Adrenal gland (tissue), 12 donors: ENCODE measurements around the gene MOB1B. TPM values are rescaled to one million over a fixed set of nuclear protein-coding genes. Genes with fewer than 3 reads are reported as not detected.

Source experiments
- DNase-seq, 7 donors: peaks; one replicate each; pipeline ENCODE4 v3.0.0-alpha.2; 2019 to 2020
- H3K27ac ChIP-seq, 5 donors: fragments of 200-600 bp; sonication (generic) in 4 of 5; 1 replicate in 3 of 5; 2 replicates in 2 of 5; pipeline versions ENCODE4 v1.5.1 to v1.8.0; 2016 to 2020; ENCODE audit warnings: mild to moderate bottlenecking in 1 of 5
- H3K27me3 ChIP-seq: fragments of 200-600 bp; 2 replicates; pipeline ENCODE4 v1.8.0; 2021
- H3K36me3 ChIP-seq, 2 donors: fragments of 200-600 bp; replicated peaks in 1 of 2; 1 replicate in 1 of 2; 2 replicates in 1 of 2; pipeline versions ENCODE4 v1.5.1 to v1.8.0; 2018 to 2022
- H3K4me1 ChIP-seq, 2 donors: fragments of 200-600 bp; replicated peaks in 1 of 2; 1 replicate in 1 of 2; 2 replicates in 1 of 2; pipeline versions ENCODE4 v1.5.1 to v1.8.0; 2018 to 2021
- H3K4me3 ChIP-seq, 4 donors: fragments of 200-600 bp; sonication (generic) in 3 of 4; one replicate each; pipeline ENCODE4 v1.5.1; 2016 to 2018
- H3K9me3 ChIP-seq, 3 donors: fragments of 200-600 bp; sonication (generic) in 1 of 3; replicated peaks in 1 of 3; 1 replicate in 2 of 3; 2 replicates in 1 of 3; pipeline versions ENCODE4 v1.5.1 to v1.8.0; 2016 to 2021
- POLR2A ChIP-seq, 2 donors: fragments of 450-650 bp; IDR thresholded peaks; one replicate each; pipeline ENCODE4 v1.6.1; 2017; ENCODE audit warnings: antibody characterized with exemption in 2 of 2, mild to moderate bottlenecking in 2 of 2, moderate library complexity in 1 of 2
- WGBS, 4 donors: extraction: QIAGEN DNeasy Blood & Tissue Kit in 2 of 4; methylation state at CpG; one replicate each; pipeline versions ENCODE4 v1.1.5 to v1.1.7; 2013 to 2017; 5-methylcytosine and 5-hydroxymethylcytosine counted together
- intact Hi-C, 2 donors: fragments of 100-400 bp; cut with DNase I; formaldehyde crosslinking; loops; one replicate each; pipeline versions ENCODE4 v1.14.1 to v1.15.0; 2022 to 2023
- polyA plus RNA-seq, 3 donors: library from polyadenylated mRNA; stranded (reverse); fragments of 200-250 nt in 2 of 3; fragments of 350-450 nt in 1 of 3; fragmentation: Illumina TruSeq in 1 of 3; extraction: RNeasy Lipid Tissue Mini Kit (QIAGEN cat#74804) in 1 of 3; gene quantifications; one replicate each; pipeline ENCODE4 v1.2.3, GENCODE V29; 2013 to 2014
- total RNA-seq, 9 donors: library from RNA; depleted of rRNA in 4 of 9; stranded (reverse); fragments of >200 nt in 4 of 9; fragments of 120-200 nt in 1 of 9; fragmentation: NEBNext Ultra II Directional in 1 of 9; extraction: Animal tissue kit (Norgen Biotek cat#: 25700) in 1 of 9; gene quantifications; one replicate each; pipeline versions ENCODE4 v1.1.0 to v1.2.4, GENCODE V29; 2013 to 2023
- TF ChIP-seq, protein P1 (sequence below), 6 experiments: fragments of 450-650 bp in 4 of 6; fragments of 200-600 bp in 2 of 6; sonication (generic) in 1 of 6; IDR thresholded peaks; 1 replicate in 5 of 6; 2 replicates in 1 of 6; pipeline versions ENCODE4 v1.5.1 to v1.8.0; 2016 to 2021; ENCODE audit warnings: antibody characterized with exemption in 6 of 6, mild to moderate bottlenecking in 2 of 6, moderate library complexity in 1 of 6
- donor health status: healthy with polysubstance abuse.
- donor health status: Bipolar disorder and iron deficiency.
- donor health status: DM: yes; HTN: yes; CAD: no.
- donor health status: DM: no; HTN: no; CAD: no.
- donor health status: DM: no; HTN: no; CAD: no.
- donor health status: DM: yes; HTN: yes; CAD: no.

Gene MOB1B
- total and polyA plus RNA-seq, 12 donors: 3.5 to 25.4 (median 14.5) TPM

DNA sequence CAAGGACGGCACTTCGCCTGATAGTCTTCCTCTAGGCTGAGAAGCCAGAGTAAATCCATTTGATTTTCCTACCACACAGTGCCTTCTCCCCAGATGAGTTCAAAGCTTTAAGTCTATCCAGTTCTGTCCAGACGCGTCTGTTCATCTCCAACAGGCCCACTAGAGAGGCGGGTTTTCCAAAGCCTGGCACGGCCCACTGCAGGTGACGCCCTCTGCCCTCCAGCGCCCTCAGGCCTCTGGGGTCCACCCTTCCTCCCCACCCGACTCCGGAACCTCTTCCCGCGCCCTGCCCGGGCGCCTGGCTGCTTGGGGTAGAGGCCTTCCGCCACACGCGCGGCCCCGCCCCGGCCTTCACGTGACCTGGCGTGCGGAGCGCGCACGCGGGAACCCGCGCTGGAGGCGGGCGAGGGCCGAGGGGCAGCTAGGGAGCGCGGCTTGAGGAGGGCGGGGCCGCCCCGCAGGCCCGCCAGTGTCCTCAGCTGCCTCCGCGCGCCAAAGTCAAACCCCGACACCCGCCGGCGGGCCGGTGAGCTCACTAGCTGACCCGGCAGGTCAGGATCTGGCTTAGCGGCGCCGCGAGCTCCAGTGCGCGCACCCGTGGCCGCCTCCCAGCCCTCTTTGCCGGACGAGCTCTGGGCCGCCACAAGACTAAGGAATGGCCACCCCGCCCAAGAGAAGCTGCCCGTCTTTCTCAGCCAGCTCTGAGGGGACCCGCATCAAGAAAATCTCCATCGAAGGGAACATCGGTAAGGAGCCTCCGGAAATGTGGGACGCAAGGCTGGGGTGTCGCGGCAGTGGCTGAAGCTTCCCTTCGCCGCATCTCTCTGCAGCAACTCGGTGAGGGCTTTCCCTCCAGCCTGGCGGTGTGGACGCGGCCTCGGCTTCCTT lies 91.3 kb downstream of the MOB1B start, which contains the start of gene DCK:
TSS of gene DCK (plus strand) at position 469 of the 888 bp plus-strand sequence. CDS start at position 656, 187 bp downstream.
- H3K9me3 ChIP-seq: no peaks in the 10 kb centered on the region
- peaks cover 7 to 40% of the 10 kb centered on the region in 2 donors for H3K4me1 ChIP-seq
- H3K4me3 ChIP-seq: peak within 1 kb of the TSS; percentile 48 to 75 (median 69)
- DNase-seq: peak; percentile 89 to 93 (median 91)
- H3K27me3 ChIP-seq: no peaks in the 10 kb centered on the region
- no peaks in the 10 kb centered on the region for H3K36me3 ChIP-seq
- H3K27ac ChIP-seq: peak within 1 kb of the TSS in 4 of 5 donors; percentile 75 to 92 (median 80)
- WGBS, 4 donors: 0 to 3% (median 1%) methylated on average over 6 to 74 of the region's 74 CpGs
- intact Hi-C loops: loop anchor here (10.0 kb wide), 3 partner anchors 89 to 159 kb away; partner anchors contain the start of genes GRSF1 (in 1 of the 2) and MOB1B (in 1 of the 2)
- TF ChIP-seq, protein P1, sequence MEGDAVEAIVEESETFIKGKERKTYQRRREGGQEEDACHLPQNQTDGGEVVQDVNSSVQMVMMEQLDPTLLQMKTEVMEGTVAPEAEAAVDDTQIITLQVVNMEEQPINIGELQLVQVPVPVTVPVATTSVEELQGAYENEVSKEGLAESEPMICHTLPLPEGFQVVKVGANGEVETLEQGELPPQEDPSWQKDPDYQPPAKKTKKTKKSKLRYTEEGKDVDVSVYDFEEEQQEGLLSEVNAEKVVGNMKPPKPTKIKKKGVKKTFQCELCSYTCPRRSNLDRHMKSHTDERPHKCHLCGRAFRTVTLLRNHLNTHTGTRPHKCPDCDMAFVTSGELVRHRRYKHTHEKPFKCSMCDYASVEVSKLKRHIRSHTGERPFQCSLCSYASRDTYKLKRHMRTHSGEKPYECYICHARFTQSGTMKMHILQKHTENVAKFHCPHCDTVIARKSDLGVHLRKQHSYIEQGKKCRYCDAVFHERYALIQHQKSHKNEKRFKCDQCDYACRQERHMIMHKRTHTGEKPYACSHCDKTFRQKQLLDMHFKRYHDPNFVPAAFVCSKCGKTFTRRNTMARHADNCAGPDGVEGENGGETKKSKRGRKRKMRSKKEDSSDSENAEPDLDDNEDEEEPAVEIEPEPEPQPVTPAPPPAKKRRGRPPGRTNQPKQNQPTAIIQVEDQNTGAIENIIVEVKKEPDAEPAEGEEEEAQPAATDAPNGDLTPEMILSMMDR (IDR thresholded peaks at IDR 0.05): peak in 1 of 6 experiments; percentile 1
- TF ChIP-seq POLR2A (IDR thresholded peaks at IDR 0.05): peak; percentile 75 to 82

DNA sequence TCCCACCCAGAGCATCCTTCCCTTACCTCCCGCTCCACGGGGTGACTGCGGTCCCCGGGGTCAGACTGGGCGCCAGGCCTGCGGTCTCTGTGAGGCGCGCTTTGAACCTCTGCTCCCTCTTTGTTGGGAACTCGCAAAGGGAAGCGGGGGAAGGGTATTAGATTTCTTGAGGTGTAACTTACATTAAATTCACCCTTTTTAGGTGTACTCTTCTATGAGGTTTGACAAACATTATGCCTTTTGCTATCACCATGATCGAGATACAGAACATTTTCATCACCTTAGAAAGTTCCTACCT lies 91.8 kb downstream of the MOB1B start:
- Histone ChIP-seq H3K27ac (peak overlapping the region in 4 of 5 donors; percentile 75 to 92 (median 80)), H3K36me3 (no peaks in the 10 kb centered on the region), H3K4me3 (peak overlapping the region; percentile 48 to 75 (median 69)), H3K27me3 (no peaks in the 10 kb centered on the region), H3K4me1 (peaks cover 7 to 42% of the 10 kb centered on the region in 2 donors), H3K9me3 (no peaks in the 10 kb centered on the region)
- intact Hi-C loops: loop anchor here (10.0 kb wide), 3 partner anchors 89 to 159 kb away; partner anchors contain the start of genes GRSF1 (in 1 of the 2) and MOB1B (in 1 of the 2)
- peak in 2 of 7 donors; percentile 21 to 34 for DNase-seq
- WGBS, 4 donors: 3 to 7% (median 3%) methylated on average over 11 of the region's 11 CpGs
- no peak for TF ChIP-seq POLR2A (IDR thresholded peaks at IDR 0.05)
- TF ChIP-seq, protein P1 (IDR thresholded peaks at IDR 0.05): no peak

DNA sequence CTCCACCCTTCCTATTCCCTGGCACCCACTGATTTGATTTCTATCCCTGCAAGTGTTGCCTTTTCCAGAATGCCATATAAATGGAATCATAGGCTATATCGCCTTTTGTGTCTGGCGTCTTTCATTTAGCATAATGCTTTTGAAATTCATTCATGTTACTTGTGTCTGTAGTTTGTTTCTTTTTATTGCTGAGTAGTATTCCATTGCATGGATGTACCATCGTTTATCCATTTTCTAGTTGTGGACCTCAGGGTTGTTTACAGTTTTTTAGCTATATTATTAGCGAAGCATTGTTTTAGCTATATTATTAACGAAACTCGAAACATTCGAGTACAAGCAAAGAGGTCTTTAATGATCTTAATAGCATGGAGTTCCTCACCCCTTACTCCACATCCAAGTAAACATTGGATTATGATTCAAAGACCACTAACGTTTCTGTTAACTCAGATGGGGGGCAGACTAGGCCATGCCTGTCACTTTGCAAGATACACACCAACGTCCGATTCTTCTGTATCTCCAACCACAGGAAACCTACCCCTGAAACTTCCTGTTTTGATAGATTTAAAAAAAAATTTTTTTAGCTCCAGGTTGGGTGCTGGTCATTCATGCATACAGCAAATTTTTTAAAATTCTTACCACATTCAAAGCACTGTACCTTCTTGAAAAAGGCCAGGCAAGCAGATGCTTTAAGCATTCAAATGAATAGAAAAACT lies 92.4 kb downstream of the MOB1B start:
- peaks cover 7 to 43% of the 10 kb centered on the region in 2 donors for H3K4me1 ChIP-seq
- 71 to 84% (median 75%) methylated on average over 10 of the region's 10 CpGs for WGBS, 4 donors
- no peaks in the 10 kb centered on the region for H3K36me3 ChIP-seq
- no peaks in the 10 kb centered on the region for H3K9me3 ChIP-seq
- no peaks in the 10 kb centered on the region for H3K27me3 ChIP-seq
- peak overlapping the region in 2 of 4 donors; percentile 73 to 75 for H3K4me3 ChIP-seq
- no peak for DNase-seq
- H3K27ac ChIP-seq: peak overlapping the region in 2 of 5 donors; percentile 78 to 81
- intact Hi-C loops: loop anchor here (10.0 kb wide), 3 partner anchors 90 to 160 kb away; partner anchors contain the start of genes GRSF1 (in 1 of the 2) and MOB1B (in 1 of the 2)
- TF ChIP-seq, protein P1 (IDR thresholded peaks at IDR 0.05): no peak

DNA sequence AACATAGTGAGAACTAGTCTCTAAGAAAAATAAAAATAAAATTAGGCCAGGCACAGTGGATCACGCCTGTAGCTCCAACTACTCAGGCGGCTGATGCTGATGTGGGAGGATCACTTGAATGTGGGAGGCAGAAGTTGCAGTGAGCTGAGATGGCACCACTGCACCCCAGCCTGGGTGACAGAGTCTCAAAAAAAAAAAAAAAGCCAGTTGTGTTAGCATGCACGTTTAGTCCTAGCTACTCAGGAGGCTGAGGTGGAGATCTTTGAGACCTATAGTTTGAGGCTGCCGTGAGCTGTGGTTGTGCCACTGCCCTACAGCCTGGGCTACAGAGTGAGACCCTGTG lies 93.8 kb downstream of the MOB1B start:
- Histone ChIP-seq H3K27me3 (no peaks in the 10 kb centered on the region), H3K36me3 (no peaks in the 10 kb centered on the region), H3K9me3 (no peaks in the 10 kb centered on the region), H3K4me1 (peaks cover 7 to 43% of the 10 kb centered on the region in 2 donors), H3K4me3 (no peak overlapping the region), H3K27ac (no peak overlapping the region)
- TF ChIP-seq, protein P1 (IDR thresholded peaks at IDR 0.05): no peak
- no peak for TF ChIP-seq POLR2A (IDR thresholded peaks at IDR 0.05)
- no peak for DNase-seq
- 67 to 71% (median 71%) methylated on average over 4 of the region's 4 CpGs for WGBS, 4 donors
- intact Hi-C loops: loop anchor here (10.0 kb wide), 3 partner anchors 91 to 161 kb away; partner anchors contain the start of genes GRSF1 (in 1 of the 2) and MOB1B (in 1 of the 2)
